Smooth muscle cell of the brain vasculature (primary cell): ENCODE data around the gene PCAT7.

Experiments used
- DNase-seq: peaks from one replicate; pipeline ENCODE4 v3.0.0-alpha.2; 2012; ENCODE audit warnings: low read depth, low spot score

Gene PCAT7

GRCh38 chr9:94603259-94604160, 48.6 kb downstream of the PCAT7 start:
- peak; percentile 4 for DNase-seq

GRCh38 chr9:94606646-94607422, 52.0 kb downstream of the PCAT7 start:
- DNase-seq, result no peak

- DNase-seq, result no peak
Observed at GRCh38 chr9:94607423-94607691, 52.5 kb downstream of the PCAT7 start.

- no peak for DNase-seq
Observed at GRCh38 chr9:94610181-94610606, 55.3 kb downstream of the PCAT7 start.

GRCh38 chr9:94611638-94612068, 56.8 kb downstream of the PCAT7 start:
- no peak for DNase-seq

- no peak for DNase-seq
Observed at GRCh38 chr9:94612071-94612470, 57.2 kb downstream of the PCAT7 start.

- no peak for DNase-seq
Observed at GRCh38 chr9:94613003-94613402, 58.1 kb downstream of the PCAT7 start.

GRCh38 chr9:94619026-94619425, 64.1 kb downstream of the PCAT7 start:
- no peak for DNase-seq
